NCI-H1105 treated with DMSO at 0.1 percent for 48 hours (cell line): ENCODE measurements around the gene PRB4.
"Not testable (repeated sequence)": the region's sequence is repeated elsewhere in the genome, so short reads cannot be mapped to it uniquely, and the experiment has no call there.

Source experiments
- DNase-seq: peaks from one replicate; lab custom pipeline; 2025; lab: John Stamatoyannopoulos, UW

PRB4 gene

DNA sequence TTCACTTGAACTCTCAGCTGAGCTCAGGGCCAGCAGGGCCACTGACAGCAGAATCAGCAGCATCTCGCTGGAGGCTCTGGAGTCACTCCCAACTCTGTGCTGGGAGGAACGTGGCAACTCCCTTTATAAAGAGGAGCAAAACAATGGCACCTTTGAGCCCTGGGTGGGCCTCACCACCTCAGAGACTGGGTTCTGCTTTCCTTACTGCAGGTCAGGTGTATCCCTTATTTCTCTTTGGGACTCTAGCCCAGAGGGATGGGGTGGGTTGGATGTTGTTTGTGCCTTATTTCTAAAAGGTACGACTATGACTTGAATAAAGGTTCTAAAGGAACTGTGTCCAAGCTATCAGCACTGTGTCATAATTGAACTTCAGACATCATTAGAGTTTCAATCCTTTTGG lies at the start of gene PRB4:
PRB4 (minus strand) TSS at position 101 of the 400 bp plus-strand sequence; CDS start at position 63, 38 bp downstream.
- no peak for DNase-seq

DNA sequence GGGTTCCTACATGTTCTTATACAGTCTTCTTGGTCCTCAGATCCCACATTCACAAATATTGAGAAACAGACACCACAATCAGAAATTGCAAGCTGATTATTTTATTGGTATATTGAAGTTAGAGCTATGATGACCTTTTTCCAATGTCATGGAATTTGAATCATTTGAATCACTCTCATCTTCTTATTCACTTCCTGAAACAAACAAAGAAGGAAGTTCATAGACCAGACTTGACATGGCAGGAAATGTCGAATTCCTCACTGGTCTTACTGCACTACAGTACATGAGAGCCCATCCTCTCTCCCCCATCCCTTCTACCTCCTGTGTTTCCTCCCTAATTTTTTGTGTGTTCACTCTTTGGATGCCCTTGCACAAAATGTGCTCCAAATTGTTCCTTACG lies 41.5 kb upstream of the PRB4 start:
- DNase-seq, result not testable (repeated sequence)

DNA sequence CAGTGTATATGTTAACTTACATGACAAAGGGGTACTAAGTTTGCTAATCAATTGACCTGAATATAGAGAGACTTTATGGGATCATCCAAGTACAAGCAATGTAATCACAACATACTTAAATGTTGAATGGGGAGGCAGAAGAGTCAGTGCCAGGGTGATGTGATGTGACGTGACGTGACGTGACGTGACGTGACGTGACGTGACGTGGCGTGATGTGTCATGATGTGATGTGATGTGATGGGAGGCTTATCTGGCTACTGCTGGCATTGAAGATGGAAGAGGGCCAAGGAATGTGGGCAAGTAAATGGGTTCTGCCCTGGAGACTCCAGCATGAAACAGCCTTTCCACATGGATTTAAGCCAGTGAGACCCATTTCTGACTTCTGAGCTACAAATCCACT lies 38.2 kb upstream of the PRB4 start:
- DNase-seq, result no peak

DNA sequence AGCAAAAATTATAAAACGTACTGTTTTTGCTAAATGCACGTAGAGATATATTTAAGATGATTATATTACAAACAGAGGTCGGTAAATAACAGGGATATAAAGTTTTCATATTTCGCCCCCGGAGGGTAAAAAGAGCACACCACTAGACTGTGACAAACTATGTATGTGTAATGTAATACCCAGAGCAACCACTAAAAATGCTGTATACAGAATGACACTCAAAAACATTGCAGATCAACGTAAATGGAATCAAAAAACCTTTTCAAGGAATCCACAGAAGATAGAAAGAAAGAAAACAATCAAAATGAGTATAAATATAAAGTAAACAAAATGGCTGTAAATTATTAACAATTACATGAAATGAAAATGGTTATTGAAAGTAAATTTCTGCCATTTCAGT lies 37.6 kb upstream of the PRB4 start:
- DNase-seq, result no peak

DNA sequence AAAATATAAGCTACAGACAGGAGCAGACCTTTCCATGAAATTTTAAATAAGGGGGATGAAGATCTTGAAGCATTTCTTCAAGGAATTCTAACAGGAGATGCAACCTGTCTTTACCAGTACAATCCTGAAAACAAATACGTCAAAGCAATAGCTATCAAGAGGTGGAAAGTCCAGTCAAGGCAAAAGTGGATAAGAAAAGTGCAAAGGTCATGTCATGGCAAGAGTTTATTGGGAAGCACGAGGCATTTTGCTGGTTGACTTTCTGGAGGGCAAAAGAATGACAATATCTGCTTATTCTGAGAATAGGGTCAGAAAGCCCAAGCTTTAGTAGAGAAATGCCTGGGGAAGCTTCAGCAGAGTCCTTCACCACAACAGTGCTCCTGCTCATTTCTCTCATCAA lies 34.3 kb upstream of the PRB4 start:
- DNase-seq, result no peak

DNA sequence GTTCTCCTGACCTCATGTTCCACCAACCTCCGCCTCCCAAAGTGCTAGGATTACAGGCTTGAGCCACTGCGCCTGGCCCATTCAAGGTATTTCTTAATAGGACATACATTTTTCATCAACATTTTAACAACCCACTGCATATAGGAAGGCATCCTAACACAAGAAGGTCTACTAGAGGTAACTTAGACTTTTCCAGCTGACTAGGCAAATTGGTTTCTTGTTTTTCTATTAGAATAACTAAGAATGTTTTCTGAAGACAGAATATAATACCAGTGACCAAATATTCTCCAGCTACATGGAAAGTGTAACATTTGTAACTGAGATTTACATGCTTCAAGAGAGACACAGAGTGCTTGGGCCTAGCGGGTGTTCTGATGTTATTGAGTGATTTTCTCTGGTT lies 14.2 kb upstream of the PRB4 start:
- DNase-seq, result no peak

DNA sequence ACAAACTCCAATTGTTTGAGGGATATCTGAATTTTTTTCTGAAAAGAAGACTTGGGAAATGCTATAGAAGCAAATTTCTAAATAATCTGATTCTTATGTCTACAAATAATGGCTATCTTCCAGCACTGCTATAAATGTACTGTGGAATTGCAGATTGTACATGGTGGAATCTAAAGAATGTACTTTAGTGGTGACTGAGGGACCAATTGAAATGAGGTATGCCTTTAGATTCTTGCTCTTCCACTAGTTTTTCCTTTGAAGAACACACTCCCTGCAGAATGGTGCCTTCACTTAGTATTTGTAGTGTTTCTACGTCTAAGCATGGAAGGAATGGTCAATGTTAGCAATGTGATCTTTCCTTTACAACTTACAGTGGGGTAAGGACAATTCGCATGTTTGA lies 11.7 kb upstream of the PRB4 start:
- DNase-seq, result no peak

DNA sequence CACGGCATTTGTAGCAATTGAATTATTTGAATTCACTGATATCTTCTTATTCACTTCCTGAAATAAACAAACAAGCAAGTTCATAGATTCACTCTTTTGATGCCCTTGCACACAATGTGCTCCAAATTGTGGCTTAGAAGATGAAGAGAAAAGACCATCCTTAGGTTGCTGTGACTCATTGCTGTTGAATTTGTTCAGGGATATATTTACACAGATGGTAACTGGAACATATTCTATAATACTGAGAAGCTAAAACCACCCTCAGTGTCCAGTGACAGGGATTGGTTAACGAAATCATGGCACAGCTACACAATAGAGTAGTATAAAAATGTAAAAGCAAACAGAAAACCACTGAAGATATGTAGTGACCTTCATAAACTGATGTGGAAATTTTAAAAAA lies 3.1 kb downstream of the PRB4 start:
- DNase-seq, result no peak

DNA sequence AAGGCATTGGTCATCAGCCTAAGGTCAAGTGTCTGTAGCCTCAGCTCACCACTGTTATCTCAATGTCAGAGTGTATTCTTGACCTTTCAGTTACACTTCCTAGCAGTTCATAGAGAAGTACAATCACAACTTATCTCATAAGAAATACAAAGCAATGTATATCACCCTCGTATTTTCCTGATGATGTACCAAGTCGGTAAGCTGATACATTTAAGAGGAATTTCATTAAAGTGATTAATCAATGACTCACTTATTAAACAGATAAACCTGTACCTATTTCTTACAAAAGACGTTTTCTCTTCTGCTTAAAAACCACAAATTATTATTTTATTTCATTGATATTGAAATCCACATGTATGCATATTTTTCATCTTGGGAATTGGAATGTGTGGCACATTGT lies 36.8 kb downstream of the PRB4 start:
- no peak for DNase-seq

DNA sequence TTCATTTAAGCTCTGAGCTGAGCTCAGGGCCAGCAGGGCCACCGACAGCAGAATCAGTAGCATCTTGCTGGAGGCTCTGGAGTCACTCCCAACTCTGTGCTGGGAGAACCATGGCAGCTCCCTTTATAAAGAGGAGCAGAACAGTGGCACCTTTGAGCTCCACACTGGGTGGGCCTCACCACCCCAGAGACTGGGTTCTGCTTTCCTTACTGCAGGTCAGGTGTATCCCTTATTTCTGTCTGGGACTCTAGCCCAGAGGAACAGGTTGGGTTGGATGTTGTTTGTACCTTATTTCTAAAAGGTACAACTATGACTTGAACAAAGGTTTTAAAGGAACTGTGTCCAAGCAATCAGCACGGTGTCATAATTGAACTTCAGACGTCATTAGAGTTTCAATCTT lies 40.6 kb downstream of the PRB4 start, which contains the start of gene PRB3:
PRB3 (minus strand) TSS at position 101 of the 400 bp plus-strand sequence; CDS start at position 63, 38 bp downstream.
- DNase-seq, result no peak

DNA sequence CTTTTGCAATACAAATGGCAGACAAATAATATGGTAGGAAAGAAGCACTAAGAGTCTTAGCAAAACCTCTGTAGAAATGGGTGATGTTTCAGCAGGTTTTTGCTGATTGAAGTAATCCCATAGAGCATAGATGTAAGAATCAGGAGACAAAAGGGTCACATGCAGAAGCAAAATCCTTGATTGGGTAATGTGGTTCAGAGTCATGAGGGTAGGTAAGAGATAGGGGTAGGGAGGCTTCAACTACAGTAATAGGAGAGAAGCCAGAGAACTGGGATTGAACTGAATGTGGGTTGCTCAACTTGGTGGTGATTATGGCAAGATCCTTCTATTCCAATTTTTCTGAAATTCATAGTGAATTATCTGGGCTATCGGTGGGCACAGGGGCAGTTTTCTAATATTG lies 45.7 kb downstream of the PRB4 start:
- no peak for DNase-seq
